ENCODE data around the gene ANKK1. TPM values are rescaled to one million over a fixed set of nuclear protein-coding genes. Genes with fewer than 3 reads are reported as not detected.

Gene ANKK1
- total and polyA plus RNA-seq, 8 donors = 0.09 to 0.95 (median 0.47) TPM

DNA sequence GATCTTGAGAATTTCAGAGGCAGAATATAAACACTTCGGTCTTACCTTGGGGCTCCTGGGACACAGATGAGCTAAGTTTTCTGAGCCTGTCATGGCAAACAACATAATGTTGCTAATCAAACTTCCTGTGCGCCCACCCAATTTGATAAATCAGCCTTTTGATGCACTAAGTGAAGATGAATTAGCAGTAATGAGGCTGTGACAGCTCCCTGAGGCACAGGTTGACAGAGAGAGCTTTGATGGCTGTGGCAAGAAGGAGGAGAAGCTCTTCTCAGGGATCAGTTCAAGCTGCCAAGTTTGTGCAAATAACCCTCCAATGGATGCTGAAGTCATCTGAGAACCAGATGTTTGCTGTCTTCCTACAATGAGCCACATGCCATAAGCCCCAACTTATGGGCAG, 53.2 kb downstream of the ANKK1 start:
- Histone ChIP-seq H3K9me3 (no peaks in the 10 kb centered on the region), H3K36me3 (no peaks in the 10 kb centered on the region), H3K27ac (no peak overlapping the region), H3K4me1 (no peaks in the 10 kb centered on the region), H3K4me3 (no peak overlapping the region), H3K27me3 (peaks cover 2 to 12% of the 10 kb centered on the region in 2 donors)
- TF ChIP-seq, protein P1, sequence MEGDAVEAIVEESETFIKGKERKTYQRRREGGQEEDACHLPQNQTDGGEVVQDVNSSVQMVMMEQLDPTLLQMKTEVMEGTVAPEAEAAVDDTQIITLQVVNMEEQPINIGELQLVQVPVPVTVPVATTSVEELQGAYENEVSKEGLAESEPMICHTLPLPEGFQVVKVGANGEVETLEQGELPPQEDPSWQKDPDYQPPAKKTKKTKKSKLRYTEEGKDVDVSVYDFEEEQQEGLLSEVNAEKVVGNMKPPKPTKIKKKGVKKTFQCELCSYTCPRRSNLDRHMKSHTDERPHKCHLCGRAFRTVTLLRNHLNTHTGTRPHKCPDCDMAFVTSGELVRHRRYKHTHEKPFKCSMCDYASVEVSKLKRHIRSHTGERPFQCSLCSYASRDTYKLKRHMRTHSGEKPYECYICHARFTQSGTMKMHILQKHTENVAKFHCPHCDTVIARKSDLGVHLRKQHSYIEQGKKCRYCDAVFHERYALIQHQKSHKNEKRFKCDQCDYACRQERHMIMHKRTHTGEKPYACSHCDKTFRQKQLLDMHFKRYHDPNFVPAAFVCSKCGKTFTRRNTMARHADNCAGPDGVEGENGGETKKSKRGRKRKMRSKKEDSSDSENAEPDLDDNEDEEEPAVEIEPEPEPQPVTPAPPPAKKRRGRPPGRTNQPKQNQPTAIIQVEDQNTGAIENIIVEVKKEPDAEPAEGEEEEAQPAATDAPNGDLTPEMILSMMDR (IDR thresholded peaks at IDR 0.05) = no peak
- no peak for ATAC-seq
- intact Hi-C loops (cut with DNase I) = no loop called here
- DNase-seq = no peak

DNA sequence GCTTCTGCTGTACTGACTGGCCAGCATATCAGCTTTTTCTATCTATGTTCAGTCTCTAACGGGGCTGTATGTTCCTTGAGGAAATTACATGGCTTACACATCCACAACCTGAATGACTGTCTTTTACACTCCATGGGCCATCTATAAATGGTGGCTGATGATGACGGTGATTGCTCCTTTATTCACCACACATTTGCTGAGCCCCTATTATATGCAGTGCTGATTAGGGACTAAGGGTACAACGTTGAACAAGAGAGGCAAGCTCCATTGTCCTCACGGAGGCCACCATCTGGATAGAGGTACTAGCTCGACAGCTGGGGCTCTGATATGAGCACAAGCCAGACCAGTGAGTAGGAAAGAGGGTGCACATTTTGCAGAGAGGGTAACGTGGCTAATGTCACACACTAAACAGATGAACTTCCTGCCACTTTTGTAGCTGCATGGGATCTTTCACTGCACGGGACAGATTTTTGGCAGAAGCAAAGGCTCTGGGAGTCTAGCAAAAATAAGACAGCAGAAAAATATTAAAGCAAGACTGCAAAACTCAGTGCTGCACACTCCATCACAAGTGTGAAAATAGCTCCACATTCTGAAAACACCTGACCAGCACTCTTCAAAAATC, 57.0 kb downstream of the ANKK1 start:
- Histone ChIP-seq H3K27ac (no peak overlapping the region), H3K27me3 (peaks cover 2 to 12% of the 10 kb centered on the region in 2 donors), H3K36me3 (no peaks in the 10 kb centered on the region), H3K4me3 (no peak overlapping the region), H3K9me3 (no peaks in the 10 kb centered on the region), H3K4me1 (no peaks in the 10 kb centered on the region)
- DNase-seq (no peak), ATAC-seq (no peak)
- TF ChIP-seq, protein P1 (IDR thresholded peaks at IDR 0.05) = no peak
- intact Hi-C loops (cut with DNase I) = no loop called here

DNA sequence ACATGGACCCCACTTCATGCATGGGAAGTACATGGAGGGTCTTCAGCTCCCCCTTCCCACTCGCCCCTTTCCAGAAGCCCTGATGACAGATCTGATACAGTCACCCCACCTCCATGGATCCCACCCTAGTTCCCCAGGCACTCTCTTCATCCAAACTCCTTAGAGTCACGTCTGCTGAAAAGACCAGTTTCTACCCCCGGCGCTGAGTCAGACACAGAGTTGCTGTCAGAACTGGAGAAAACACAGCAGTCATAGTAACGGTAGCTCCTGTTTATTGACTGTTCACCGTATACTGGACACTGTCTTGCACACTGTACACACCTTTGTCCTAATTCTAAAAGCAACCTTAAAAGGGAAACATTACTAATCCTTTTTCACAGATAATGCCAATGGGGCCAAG, 58.5 kb downstream of the ANKK1 start:
- no peak for DNase-seq
- no peaks in the 10 kb centered on the region for H3K9me3 ChIP-seq
- ATAC-seq = no peak
- TF ChIP-seq, protein P1 (IDR thresholded peaks at IDR 0.05) = no peak
- no peak overlapping the region for H3K4me3 ChIP-seq
- intact Hi-C loops (cut with DNase I) = no loop called here
- no peaks in the 10 kb centered on the region for H3K36me3 ChIP-seq
- no peaks in the 10 kb centered on the region for H3K4me1 ChIP-seq
- peaks cover 2 to 12% of the 10 kb centered on the region in 2 donors for H3K27me3 ChIP-seq
- no peak overlapping the region for H3K27ac ChIP-seq

DNA sequence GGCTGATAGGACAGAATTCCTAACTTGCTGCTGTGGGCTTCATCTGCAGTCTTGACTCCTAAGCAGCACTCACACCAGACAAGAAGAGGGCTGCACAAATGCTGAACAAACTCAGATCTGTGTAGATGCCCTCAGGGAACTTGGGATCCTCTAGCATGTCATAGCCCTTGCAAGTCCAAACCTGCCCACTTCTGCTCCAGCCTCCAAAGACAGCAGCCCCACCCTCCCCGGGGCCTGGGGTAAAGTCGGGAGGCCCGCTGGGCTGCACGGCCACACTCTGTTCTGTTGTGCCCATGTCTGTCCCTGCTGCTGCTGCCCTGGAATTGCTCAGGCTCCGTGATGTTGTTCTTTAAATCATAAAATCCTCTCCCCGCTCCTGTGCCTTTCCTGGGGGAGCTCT, 59.4 kb downstream of the ANKK1 start:
- H3K27me3 ChIP-seq = peaks cover 2 to 12% of the 10 kb centered on the region in 2 donors
- H3K4me1 ChIP-seq = no peaks in the 10 kb centered on the region
- intact Hi-C loops (cut with DNase I) = no loop called here
- no peak overlapping the region for H3K27ac ChIP-seq
- TF ChIP-seq, protein P1 (IDR thresholded peaks at IDR 0.05) = no peak
- DNase-seq (no peak), ATAC-seq (no peak)
- no peaks in the 10 kb centered on the region for H3K36me3 ChIP-seq
- H3K9me3 ChIP-seq = no peaks in the 10 kb centered on the region
- no peak overlapping the region for H3K4me3 ChIP-seq

DNA sequence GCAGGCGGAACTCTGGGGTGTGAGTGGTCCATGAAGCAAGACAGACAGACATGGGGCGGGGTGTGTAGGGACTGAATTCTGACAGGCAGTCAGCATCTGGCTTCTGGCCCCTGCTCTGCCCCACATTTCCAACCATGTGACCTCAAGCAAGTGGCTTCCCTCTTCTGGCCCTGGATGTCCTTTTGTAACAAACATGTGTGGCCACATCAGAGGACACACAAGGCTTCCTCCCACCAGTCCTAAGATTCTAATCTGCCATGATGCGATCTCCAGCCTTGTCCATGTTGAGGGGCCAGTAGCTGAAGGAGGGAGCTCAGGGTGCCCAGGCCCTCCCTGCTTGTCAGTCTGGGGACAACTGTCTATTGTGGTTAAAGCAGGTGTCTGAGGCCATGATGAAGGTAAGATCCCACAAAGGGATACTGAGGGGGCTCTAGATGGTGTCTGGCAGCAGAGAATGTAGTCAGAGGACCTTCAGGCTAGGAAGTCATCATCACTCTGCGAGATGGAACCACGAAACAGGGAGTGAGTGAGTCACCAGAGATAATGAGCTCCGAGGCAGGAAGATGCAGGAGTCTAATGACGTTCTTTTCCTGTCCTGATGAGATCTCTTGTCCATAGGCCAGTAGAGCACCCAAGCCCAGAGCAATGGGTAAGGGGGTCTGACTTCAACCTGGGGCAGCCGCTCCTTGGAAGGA, 60.2 kb downstream of the ANKK1 start:
- no peaks in the 10 kb centered on the region for H3K9me3 ChIP-seq
- H3K27me3 ChIP-seq = peaks cover 0 to 12% of the 10 kb centered on the region in 2 donors
- intact Hi-C loops (cut with DNase I) = no loop called here
- TF ChIP-seq, protein P1 (IDR thresholded peaks at IDR 0.05) = no peak
- no peak overlapping the region for H3K4me3 ChIP-seq
- H3K27ac ChIP-seq = no peak overlapping the region
- no peaks in the 10 kb centered on the region for H3K36me3 ChIP-seq
- DNase-seq = no peak
- H3K4me1 ChIP-seq = no peaks in the 10 kb centered on the region
- no peak for ATAC-seq

Measured in left lung (tissue), 10 donors.